Ishikawa (cell line): ENCODE data around the gene SLC24A4.

ENCODE experiments used
- CEBPB ChIP-seq: IDR thresholded peaks from 2 replicates; pipeline ENCODE4 v1.6.1; 2012
- EGR1 ChIP-seq: IDR thresholded peaks from 2 replicates; pipeline ENCODE4 v1.6.1; 2012
- EP300 ChIP-seq: IDR thresholded peaks from 2 replicates; pipeline ENCODE4 v1.6.1; 2012; ENCODE audit warnings: borderline replicate concordance
- FOXM1 ChIP-seq: IDR thresholded peaks from 2 replicates; pipeline ENCODE4 v1.6.1; 2012; ENCODE audit warnings: low read depth, borderline replicate concordance
- RAD21 ChIP-seq: IDR thresholded peaks from 2 replicates; pipeline ENCODE4 v1.6.1; 2012; ENCODE audit warnings: low read depth
- TAF1 ChIP-seq: IDR thresholded peaks from 2 replicates; pipeline ENCODE4 v1.6.1; 2012; ENCODE audit warnings: low read depth, mild to moderate bottlenecking
- TCF12 ChIP-seq: IDR thresholded peaks from 2 replicates; pipeline ENCODE4 v1.6.1; 2012; ENCODE audit warnings: low read depth
- TEAD4 ChIP-seq: IDR thresholded peaks from 2 replicates; pipeline ENCODE4 v1.6.1; 2012
- YY1 ChIP-seq: IDR thresholded peaks from 2 replicates; pipeline ENCODE4 v1.6.1; 2012; ENCODE audit warnings: low read depth
- ZBTB7A ChIP-seq: IDR thresholded peaks from 2 replicates; pipeline ENCODE4 v1.6.1; 2012; ENCODE audit warnings: low read depth
- TF ChIP-seq, protein P1 (sequence below): IDR thresholded peaks from 2 replicates; pipeline ENCODE4 v1.6.1; 2012
- TF ChIP-seq, protein P2 (sequence below): IDR thresholded peaks from 2 replicates; pipeline ENCODE4 v1.6.1; 2012; ENCODE audit warnings: low read depth, mild to moderate bottlenecking
- TF ChIP-seq, protein P3 (sequence below): IDR thresholded peaks from 2 replicates; pipeline ENCODE4 v1.6.1; 2012

DNA sequence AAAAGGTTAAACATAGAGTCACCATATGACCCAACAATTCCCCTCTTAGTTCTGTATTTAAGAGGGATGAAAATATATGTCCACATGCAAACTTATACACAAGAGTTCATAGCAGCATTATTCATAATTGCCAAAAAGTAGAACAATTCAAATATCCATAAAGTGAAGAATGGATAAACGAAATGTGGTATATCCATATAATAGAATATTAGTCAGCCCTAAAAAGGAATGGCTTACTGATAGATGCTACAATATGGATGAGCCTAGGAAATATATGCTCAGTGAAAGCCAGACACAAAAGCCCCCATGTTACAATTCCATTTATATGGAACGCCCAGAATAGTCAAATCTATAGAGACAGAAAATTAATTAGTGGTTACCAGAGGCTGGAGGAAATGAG lies 146.6 kb downstream of the SLC24A4 start:
- TF ChIP-seq EP300: no peak
- no peak for TF ChIP-seq TAF1
- TF ChIP-seq, protein P1, sequence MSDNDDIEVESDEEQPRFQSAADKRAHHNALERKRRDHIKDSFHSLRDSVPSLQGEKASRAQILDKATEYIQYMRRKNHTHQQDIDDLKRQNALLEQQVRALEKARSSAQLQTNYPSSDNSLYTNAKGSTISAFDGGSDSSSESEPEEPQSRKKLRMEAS: no peak
- TF ChIP-seq RAD21: no peak
- TF ChIP-seq YY1: no peak
- TF ChIP-seq, protein P2, sequence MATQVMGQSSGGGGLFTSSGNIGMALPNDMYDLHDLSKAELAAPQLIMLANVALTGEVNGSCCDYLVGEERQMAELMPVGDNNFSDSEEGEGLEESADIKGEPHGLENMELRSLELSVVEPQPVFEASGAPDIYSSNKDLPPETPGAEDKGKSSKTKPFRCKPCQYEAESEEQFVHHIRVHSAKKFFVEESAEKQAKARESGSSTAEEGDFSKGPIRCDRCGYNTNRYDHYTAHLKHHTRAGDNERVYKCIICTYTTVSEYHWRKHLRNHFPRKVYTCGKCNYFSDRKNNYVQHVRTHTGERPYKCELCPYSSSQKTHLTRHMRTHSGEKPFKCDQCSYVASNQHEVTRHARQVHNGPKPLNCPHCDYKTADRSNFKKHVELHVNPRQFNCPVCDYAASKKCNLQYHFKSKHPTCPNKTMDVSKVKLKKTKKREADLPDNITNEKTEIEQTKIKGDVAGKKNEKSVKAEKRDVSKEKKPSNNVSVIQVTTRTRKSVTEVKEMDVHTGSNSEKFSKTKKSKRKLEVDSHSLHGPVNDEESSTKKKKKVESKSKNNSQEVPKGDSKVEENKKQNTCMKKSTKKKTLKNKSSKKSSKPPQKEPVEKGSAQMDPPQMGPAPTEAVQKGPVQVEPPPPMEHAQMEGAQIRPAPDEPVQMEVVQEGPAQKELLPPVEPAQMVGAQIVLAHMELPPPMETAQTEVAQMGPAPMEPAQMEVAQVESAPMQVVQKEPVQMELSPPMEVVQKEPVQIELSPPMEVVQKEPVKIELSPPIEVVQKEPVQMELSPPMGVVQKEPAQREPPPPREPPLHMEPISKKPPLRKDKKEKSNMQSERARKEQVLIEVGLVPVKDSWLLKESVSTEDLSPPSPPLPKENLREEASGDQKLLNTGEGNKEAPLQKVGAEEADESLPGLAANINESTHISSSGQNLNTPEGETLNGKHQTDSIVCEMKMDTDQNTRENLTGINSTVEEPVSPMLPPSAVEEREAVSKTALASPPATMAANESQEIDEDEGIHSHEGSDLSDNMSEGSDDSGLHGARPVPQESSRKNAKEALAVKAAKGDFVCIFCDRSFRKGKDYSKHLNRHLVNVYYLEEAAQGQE: no peak
- TF ChIP-seq EGR1: no peak
- TF ChIP-seq, protein P3, sequence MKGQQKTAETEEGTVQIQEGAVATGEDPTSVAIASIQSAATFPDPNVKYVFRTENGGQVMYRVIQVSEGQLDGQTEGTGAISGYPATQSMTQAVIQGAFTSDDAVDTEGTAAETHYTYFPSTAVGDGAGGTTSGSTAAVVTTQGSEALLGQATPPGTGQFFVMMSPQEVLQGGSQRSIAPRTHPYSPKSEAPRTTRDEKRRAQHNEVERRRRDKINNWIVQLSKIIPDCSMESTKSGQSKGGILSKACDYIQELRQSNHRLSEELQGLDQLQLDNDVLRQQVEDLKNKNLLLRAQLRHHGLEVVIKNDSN: no peak
- no peak for TF ChIP-seq FOXM1
- TF ChIP-seq ZBTB7A: no peak
- TF ChIP-seq TCF12: no peak
- TF ChIP-seq TEAD4: no peak
- no peak for TF ChIP-seq CEBPB
